ENCODE results near the gene CERS6.

The CERS6 gene

GRCh38 chr2:168541858-168542257 lies 85.8 kb downstream of the CERS6 start:
- no peak for TF ChIP-seq CTCF (IDR thresholded peaks at IDR 0.05; ENCODE audit: low read depth, low read length)
- in situ Hi-C loops (cut with HindIII; ENCODE audit: low sequenced_read_pairs), result no loop called here
- H3K4me3 ChIP-seq (ENCODE audit: low read depth, low read length), result no peak overlapping the region
- no peak for DNase-seq (ENCODE audit: low read depth, low spot score)

- DNase-seq (ENCODE audit: low read depth, low spot score), result no peak
- no peak overlapping the region for H3K4me3 ChIP-seq (ENCODE audit: low read depth, low read length)
- TF ChIP-seq CTCF (IDR thresholded peaks at IDR 0.05; ENCODE audit: low read depth, low read length), result no peak
- in situ Hi-C loops (cut with HindIII; ENCODE audit: low sequenced_read_pairs), result no loop called here
Observed at GRCh38 chr2:168543037-168543436, 87.0 kb downstream of the CERS6 start.

- no peak for DNase-seq (ENCODE audit: low read depth, low spot score)
- H3K4me3 ChIP-seq (ENCODE audit: low read depth, low read length), result no peak overlapping the region
- in situ Hi-C loops (cut with HindIII; ENCODE audit: low sequenced_read_pairs), result no loop called here
- no peak for TF ChIP-seq CTCF (IDR thresholded peaks at IDR 0.05; ENCODE audit: low read depth, low read length)
Observed at GRCh38 chr2:168543935-168544334, 87.9 kb downstream of the CERS6 start.

- H3K4me3 ChIP-seq (ENCODE audit: low read depth, low read length), result no peak overlapping the region
- peak; percentile 96 for DNase-seq (ENCODE audit: low read depth, low spot score)
- in situ Hi-C loops (cut with HindIII; ENCODE audit: low sequenced_read_pairs), result no loop called here
- TF ChIP-seq CTCF (IDR thresholded peaks at IDR 0.05; ENCODE audit: low read depth, low read length), result no peak
Observed at GRCh38 chr2:168545439-168546082, 89.5 kb downstream of the CERS6 start.

- no peak overlapping the region for H3K4me3 ChIP-seq (ENCODE audit: low read depth, low read length)
- TF ChIP-seq CTCF (IDR thresholded peaks at IDR 0.05; ENCODE audit: low read depth, low read length), result no peak
- DNase-seq (ENCODE audit: low read depth, low spot score), result no peak
- in situ Hi-C loops (cut with HindIII; ENCODE audit: low sequenced_read_pairs), result no loop called here
Observed at GRCh38 chr2:168550670-168551069, 94.6 kb downstream of the CERS6 start.

GRCh38 chr2:168552450-168552856 lies 96.4 kb downstream of the CERS6 start:
- no peak for TF ChIP-seq CTCF (IDR thresholded peaks at IDR 0.05; ENCODE audit: low read depth, low read length)
- in situ Hi-C loops (cut with HindIII; ENCODE audit: low sequenced_read_pairs), result no loop called here
- no peak for DNase-seq (ENCODE audit: low read depth, low spot score)
- no peak overlapping the region for H3K4me3 ChIP-seq (ENCODE audit: low read depth, low read length)
